ENCODE measurements around the gene RIMBP2. TPM values are rescaled to one million over a fixed set of nuclear protein-coding genes. Genes with fewer than 3 reads are reported as not detected.

RIMBP2 gene
- total and polyA plus RNA-seq, 9 donors: 1.1 to 16.2 (median 3.5) TPM

GRCh38 chr12:130641533-130642184, 74.4 kb downstream of the RIMBP2 start:
- intact Hi-C loops (cut with DNase I): no loop called here
- TF ChIP-seq POLR2A (IDR thresholded peaks at IDR 0.05) (no peak), EP300 (IDR thresholded peaks at IDR 0.05) (no peak)
- TF ChIP-seq, protein P1, sequence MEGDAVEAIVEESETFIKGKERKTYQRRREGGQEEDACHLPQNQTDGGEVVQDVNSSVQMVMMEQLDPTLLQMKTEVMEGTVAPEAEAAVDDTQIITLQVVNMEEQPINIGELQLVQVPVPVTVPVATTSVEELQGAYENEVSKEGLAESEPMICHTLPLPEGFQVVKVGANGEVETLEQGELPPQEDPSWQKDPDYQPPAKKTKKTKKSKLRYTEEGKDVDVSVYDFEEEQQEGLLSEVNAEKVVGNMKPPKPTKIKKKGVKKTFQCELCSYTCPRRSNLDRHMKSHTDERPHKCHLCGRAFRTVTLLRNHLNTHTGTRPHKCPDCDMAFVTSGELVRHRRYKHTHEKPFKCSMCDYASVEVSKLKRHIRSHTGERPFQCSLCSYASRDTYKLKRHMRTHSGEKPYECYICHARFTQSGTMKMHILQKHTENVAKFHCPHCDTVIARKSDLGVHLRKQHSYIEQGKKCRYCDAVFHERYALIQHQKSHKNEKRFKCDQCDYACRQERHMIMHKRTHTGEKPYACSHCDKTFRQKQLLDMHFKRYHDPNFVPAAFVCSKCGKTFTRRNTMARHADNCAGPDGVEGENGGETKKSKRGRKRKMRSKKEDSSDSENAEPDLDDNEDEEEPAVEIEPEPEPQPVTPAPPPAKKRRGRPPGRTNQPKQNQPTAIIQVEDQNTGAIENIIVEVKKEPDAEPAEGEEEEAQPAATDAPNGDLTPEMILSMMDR (IDR thresholded peaks at IDR 0.05): no peak
- no peak for DNase-seq
- no peaks in the 10 kb centered on the region for H3K36me3 ChIP-seq
- no peaks in the 10 kb centered on the region for H3K4me1 ChIP-seq (ENCODE audit: insufficient read depth)
- no peaks in the 10 kb centered on the region for H3K27me3 ChIP-seq
- no peak overlapping the region for H3K27ac ChIP-seq
- WGBS, 3 donors: 87 to 89% (median 88%) methylated on average over 14 of the region's 14 CpGs
- no peak overlapping the region for H3K4me3 ChIP-seq
- no peaks in the 10 kb centered on the region for H3K9me3 ChIP-seq

DNA sequence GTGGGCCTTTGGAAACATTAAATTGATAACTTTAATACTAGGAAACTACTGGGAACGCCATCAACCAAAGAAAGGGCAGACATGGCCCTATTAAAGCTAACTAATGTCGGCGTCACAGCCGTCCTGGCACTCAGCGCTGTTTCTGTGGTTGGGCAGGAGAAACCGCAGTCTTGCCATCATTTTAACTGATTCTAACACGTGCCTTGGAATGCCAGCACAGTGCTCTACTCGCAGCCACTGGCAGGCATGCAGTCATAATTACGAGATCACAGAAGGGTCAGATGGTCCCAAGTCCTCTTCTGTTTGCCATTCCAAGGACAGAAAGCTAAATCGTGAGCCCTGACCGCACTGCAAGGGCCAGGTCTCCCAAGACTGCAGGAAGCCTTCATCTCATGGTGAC, 75.2 kb downstream of the RIMBP2 start:
- no peaks in the 10 kb centered on the region for H3K9me3 ChIP-seq
- no peaks in the 10 kb centered on the region for H3K36me3 ChIP-seq
- 84 to 87% (median 85%) methylated on average over 11 of the region's 11 CpGs for WGBS, 3 donors
- H3K27me3 ChIP-seq: no peaks in the 10 kb centered on the region
- intact Hi-C loops (cut with DNase I): no loop called here
- H3K27ac ChIP-seq: no peak overlapping the region
- TF ChIP-seq, protein P1 (IDR thresholded peaks at IDR 0.05): no peak
- TF ChIP-seq POLR2A (IDR thresholded peaks at IDR 0.05) (no peak), EP300 (IDR thresholded peaks at IDR 0.05) (no peak)
- DNase-seq: no peak
- no peak overlapping the region for H3K4me3 ChIP-seq
- no peaks in the 10 kb centered on the region for H3K4me1 ChIP-seq (ENCODE audit: insufficient read depth)

DNA sequence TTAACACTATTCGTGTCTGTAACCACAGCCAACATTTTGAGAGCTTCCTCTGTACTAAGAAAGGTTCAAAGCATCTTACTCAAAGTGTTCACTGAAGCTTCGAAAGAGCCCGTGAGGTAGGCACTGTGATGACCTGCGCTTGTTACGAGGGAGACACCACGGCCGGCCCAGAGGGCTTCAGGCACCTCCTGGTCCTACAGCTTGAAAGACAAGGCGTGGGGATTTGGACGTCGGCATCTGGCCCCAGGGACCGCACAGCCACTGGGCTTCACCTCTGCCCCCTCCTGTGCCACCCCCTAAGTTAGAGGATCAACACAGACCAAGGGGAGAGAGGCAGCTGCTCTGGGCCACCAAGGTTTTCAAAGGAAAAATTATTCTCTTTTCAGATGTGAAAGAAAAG, 75.6 kb downstream of the RIMBP2 start:
- TF ChIP-seq, protein P1 (IDR thresholded peaks at IDR 0.05): no peak
- TF ChIP-seq EP300 (IDR thresholded peaks at IDR 0.05) (no peak), POLR2A (IDR thresholded peaks at IDR 0.05) (no peak)
- no peak for DNase-seq
- Histone ChIP-seq H3K27ac (no peak overlapping the region), H3K36me3 (no peaks in the 10 kb centered on the region), H3K9me3 (no peaks in the 10 kb centered on the region), H3K27me3 (no peaks in the 10 kb centered on the region), H3K4me1 (ENCODE audit: insufficient read depth) (no peaks in the 10 kb centered on the region), H3K4me3 (no peak overlapping the region)
- 84 to 91% (median 86%) methylated on average over 11 of the region's 11 CpGs for WGBS, 3 donors
- intact Hi-C loops (cut with DNase I): no loop called here

DNA sequence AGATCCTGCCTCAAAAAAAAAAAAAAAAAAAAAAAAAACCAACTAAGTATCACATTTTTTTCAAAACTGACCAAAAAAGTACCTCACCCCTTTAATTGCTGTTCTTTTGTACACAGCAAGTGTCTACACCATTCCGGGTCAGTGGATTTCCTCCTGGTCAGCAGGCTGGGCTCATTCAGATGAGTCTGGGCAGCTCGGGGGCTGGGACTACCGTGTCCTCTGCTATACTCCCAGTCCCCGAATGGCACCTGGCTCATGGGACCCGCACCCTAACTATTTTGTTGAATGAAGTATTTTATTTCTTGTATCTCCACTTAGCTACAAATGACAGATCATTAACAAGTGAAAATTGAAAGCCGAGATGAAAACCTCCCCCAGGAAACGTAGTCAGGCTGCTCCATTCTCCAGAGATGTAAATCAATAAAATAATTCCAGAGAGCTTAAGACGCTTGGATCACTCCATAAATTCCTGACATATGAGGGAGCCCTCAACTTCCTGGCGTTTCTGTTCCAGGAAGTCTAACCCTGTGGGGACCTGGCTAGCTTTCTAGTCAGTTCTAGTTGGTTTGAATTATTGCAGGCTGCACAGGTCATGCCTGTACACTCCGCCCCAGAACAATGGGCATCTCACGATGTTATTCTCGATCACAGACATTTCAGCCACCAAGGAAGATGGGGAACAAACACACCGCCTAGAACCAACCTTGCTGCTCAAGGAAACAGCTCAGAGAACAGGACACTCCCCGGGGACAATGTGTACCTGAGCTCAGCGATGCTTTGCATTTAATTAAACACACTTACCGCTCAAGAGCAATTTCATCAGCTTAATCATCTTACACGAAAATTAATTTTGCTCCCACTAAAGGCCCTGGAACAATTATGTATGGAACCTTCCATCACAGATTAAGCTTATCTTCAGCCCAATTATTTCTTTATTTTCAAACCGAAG, 76.3 kb downstream of the RIMBP2 start:
- 49 to 54% (median 54%) methylated on average over 18 of the region's 18 CpGs for WGBS, 3 donors
- Histone ChIP-seq H3K27ac (no peak overlapping the region), H3K4me1 (ENCODE audit: insufficient read depth) (no peaks in the 10 kb centered on the region), H3K27me3 (no peaks in the 10 kb centered on the region), H3K4me3 (no peak overlapping the region), H3K36me3 (no peaks in the 10 kb centered on the region), H3K9me3 (no peaks in the 10 kb centered on the region)
- no peak for DNase-seq
- TF ChIP-seq EP300 (IDR thresholded peaks at IDR 0.05): no peak
- no peak for TF ChIP-seq POLR2A (IDR thresholded peaks at IDR 0.05)
- TF ChIP-seq, protein P1 (IDR thresholded peaks at IDR 0.05): no peak
- intact Hi-C loops (cut with DNase I): no loop called here
